Nephron (organoid): ENCODE measurements around the gene SLC35B3.

Source experiments
- H3K27ac Mint-ChIP-seq, 3 experiments: 2 replicates each; pipeline ENCODE4 v1.8.0; 2020; ENCODE audit warnings: mixed read lengths in 3 of 3, mild to moderate bottlenecking in 2 of 3, moderate library complexity in 1 of 3
- H3K27me3 Mint-ChIP-seq: 2 replicates; pipeline ENCODE4 v1.8.0; 2021; ENCODE audit warnings: low read depth, mild to moderate bottlenecking, moderate library complexity, mixed read lengths
- H3K36me3 Mint-ChIP-seq: 2 replicates; pipeline ENCODE4 v1.8.0; 2020; ENCODE audit warnings: low read depth, mixed read lengths
- H3K4me1 Mint-ChIP-seq: 2 replicates; pipeline ENCODE4 v1.8.0; 2020; ENCODE audit warnings: mixed read lengths
- H3K4me3 Mint-ChIP-seq, 3 experiments: 2 replicates each; pipeline ENCODE4 v1.8.0; 2020; ENCODE audit warnings: mild to moderate bottlenecking in 3 of 3, mixed read lengths in 3 of 3, moderate library complexity in 2 of 3
- H3K9me3 Mint-ChIP-seq: 2 replicates; pipeline ENCODE4 v1.8.0; 2020; ENCODE audit warnings: mixed read lengths
- CTCF ChIP-seq, 3 experiments: fragments of 200-600 bp; sonication (generic); IDR thresholded peaks; one replicate each; pipeline ENCODE4 v1.5.0; 2021; ENCODE audit warnings: antibody characterized with exemption in 3 of 3; ENCODE audit not compliant: unreplicated experiment in 3 of 3

The SLC35B3 gene

GRCh38 chr6:8389036-8389818, 46.1 kb downstream of the SLC35B3 start:
- Mint-ChIP-seq H3K27ac (no peak overlapping the region), H3K36me3 (no peaks in the 10 kb centered on the region), H3K27me3 (no peaks in the 10 kb centered on the region), H3K9me3 (no peaks in the 10 kb centered on the region), H3K4me3 (no peak overlapping the region), H3K4me1 (no peaks in the 10 kb centered on the region)
- TF ChIP-seq CTCF (IDR thresholded peaks at IDR 0.05; ENCODE audit: unreplicated experiment in 3 of 3) = no peak

- no peaks in the 10 kb centered on the region for H3K9me3 Mint-ChIP-seq
- no peaks in the 10 kb centered on the region for H3K36me3 Mint-ChIP-seq
- no peak overlapping the region for H3K27ac Mint-ChIP-seq
- no peaks in the 10 kb centered on the region for H3K27me3 Mint-ChIP-seq
- TF ChIP-seq CTCF (IDR thresholded peaks at IDR 0.05; ENCODE audit: unreplicated experiment in 3 of 3) = no peak
- no peak overlapping the region for H3K4me3 Mint-ChIP-seq
- H3K4me1 Mint-ChIP-seq = no peaks in the 10 kb centered on the region
Observed at GRCh38 chr6:8387942-8388437, 47.4 kb downstream of the SLC35B3 start.

GRCh38 chr6:8383584-8383983, 51.8 kb downstream of the SLC35B3 start:
- H3K4me1 Mint-ChIP-seq = no peaks in the 10 kb centered on the region
- H3K27me3 Mint-ChIP-seq = no peaks in the 10 kb centered on the region
- no peak overlapping the region for H3K27ac Mint-ChIP-seq
- no peaks in the 10 kb centered on the region for H3K9me3 Mint-ChIP-seq
- no peak overlapping the region for H3K4me3 Mint-ChIP-seq
- no peak for TF ChIP-seq CTCF (IDR thresholded peaks at IDR 0.05; ENCODE audit: unreplicated experiment in 3 of 3)
- H3K36me3 Mint-ChIP-seq = no peaks in the 10 kb centered on the region

- no peak for TF ChIP-seq CTCF (IDR thresholded peaks at IDR 0.05; ENCODE audit: unreplicated experiment in 3 of 3)
- Mint-ChIP-seq H3K9me3 (no peaks in the 10 kb centered on the region), H3K27me3 (no peaks in the 10 kb centered on the region), H3K36me3 (no peaks in the 10 kb centered on the region), H3K4me1 (no peaks in the 10 kb centered on the region), H3K4me3 (no peak overlapping the region), H3K27ac (no peak overlapping the region)
Observed at GRCh38 chr6:8382434-8382833, 52.9 kb downstream of the SLC35B3 start.

- Mint-ChIP-seq H3K4me3 (no peak overlapping the region), H3K36me3 (no peaks in the 10 kb centered on the region), H3K27ac (no peak overlapping the region), H3K27me3 (no peaks in the 10 kb centered on the region), H3K4me1 (no peaks in the 10 kb centered on the region), H3K9me3 (no peaks in the 10 kb centered on the region)
- TF ChIP-seq CTCF (IDR thresholded peaks at IDR 0.05; ENCODE audit: unreplicated experiment in 3 of 3) = no peak
Observed at GRCh38 chr6:8375916-8376315, 59.4 kb downstream of the SLC35B3 start.
